Loucy (cell line): ENCODE results near the gene CYP2A7.
"Not testable (repeated sequence)": the region's sequence is repeated elsewhere in the genome, so short reads cannot be mapped to it uniquely, and the experiment has no call there.

Source experiments
- EZH2phosphoT487 ChIP-seq: fragments of 200-600 bp; IDR thresholded peaks from 2 replicates; pipeline ENCODE4 v1.6.1; 2018; ENCODE audit warnings: antibody characterized with exemption, mild to moderate bottlenecking, moderate library complexity, borderline replicate concordance
- TF ChIP-seq, protein P1 (sequence below): fragments of 200-600 bp; sonication (generic); conservative IDR thresholded peaks from 2 replicates; pipeline ENCODE4 v1.5.1; 2014; ENCODE audit warnings: mild to moderate bottlenecking, antibody characterized with exemption, low read length

DNA sequence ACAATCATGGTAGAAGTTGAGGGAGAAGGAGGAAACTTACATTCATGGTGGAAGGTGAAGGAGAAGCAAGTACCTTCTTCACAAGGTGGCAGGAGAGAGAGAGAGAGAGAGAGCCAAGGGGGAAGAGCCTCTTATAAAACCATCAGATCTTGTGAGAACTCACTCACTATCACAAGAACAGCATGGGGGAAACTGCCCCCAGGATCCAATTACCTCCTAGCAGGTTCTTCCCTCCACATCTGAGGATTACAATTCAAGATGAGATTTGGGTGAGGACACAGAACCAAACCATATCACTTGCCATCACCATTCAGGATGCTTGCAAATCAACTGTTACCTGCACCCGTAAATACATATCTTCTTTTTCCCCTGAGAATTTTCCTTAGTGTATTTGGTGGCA, 44.2 kb upstream of the CYP2A7 start:
- TF ChIP-seq, protein P1, sequence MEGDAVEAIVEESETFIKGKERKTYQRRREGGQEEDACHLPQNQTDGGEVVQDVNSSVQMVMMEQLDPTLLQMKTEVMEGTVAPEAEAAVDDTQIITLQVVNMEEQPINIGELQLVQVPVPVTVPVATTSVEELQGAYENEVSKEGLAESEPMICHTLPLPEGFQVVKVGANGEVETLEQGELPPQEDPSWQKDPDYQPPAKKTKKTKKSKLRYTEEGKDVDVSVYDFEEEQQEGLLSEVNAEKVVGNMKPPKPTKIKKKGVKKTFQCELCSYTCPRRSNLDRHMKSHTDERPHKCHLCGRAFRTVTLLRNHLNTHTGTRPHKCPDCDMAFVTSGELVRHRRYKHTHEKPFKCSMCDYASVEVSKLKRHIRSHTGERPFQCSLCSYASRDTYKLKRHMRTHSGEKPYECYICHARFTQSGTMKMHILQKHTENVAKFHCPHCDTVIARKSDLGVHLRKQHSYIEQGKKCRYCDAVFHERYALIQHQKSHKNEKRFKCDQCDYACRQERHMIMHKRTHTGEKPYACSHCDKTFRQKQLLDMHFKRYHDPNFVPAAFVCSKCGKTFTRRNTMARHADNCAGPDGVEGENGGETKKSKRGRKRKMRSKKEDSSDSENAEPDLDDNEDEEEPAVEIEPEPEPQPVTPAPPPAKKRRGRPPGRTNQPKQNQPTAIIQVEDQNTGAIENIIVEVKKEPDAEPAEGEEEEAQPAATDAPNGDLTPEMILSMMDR, result not testable (repeated sequence)
- TF ChIP-seq EZH2phosphoT487, result not testable (repeated sequence)
